Measurements from ENCODE around the gene DCAF6. TPM values are rescaled to one million over a fixed set of nuclear protein-coding genes. Genes with fewer than 3 reads are reported as not detected.

The DCAF6 gene
- total RNA-seq, 4 donors from 2014 or later = 31.9 to 57.7 (median 50.4) TPM

DNA sequence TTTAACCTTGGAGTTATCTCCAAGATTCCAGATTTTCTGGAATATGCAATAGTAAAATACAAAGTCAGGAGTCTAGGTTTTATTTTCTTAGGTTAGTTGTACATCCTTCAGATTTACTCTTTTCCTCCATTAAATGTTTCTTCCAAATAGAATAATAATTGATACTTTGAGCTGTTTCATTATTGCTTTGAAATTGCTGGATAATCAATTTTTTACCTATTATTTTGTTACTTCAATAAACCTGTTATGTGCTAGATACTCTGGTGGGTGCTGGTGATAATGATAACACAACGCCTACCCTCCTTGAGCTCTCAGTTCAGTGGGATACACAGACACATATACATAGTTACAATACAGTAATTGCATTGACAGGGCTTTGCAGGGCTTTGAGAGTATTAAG lies 120.9 kb downstream of the DCAF6 start:
- WGBS, 2 donors = 97 to 100% methylated on average over 1 of the region's 1 CpG
- no peak overlapping the region for H3K4me3 ChIP-seq (ENCODE audit: low read depth, poor library complexity, severe bottlenecking)
- TF ChIP-seq, protein P1, sequence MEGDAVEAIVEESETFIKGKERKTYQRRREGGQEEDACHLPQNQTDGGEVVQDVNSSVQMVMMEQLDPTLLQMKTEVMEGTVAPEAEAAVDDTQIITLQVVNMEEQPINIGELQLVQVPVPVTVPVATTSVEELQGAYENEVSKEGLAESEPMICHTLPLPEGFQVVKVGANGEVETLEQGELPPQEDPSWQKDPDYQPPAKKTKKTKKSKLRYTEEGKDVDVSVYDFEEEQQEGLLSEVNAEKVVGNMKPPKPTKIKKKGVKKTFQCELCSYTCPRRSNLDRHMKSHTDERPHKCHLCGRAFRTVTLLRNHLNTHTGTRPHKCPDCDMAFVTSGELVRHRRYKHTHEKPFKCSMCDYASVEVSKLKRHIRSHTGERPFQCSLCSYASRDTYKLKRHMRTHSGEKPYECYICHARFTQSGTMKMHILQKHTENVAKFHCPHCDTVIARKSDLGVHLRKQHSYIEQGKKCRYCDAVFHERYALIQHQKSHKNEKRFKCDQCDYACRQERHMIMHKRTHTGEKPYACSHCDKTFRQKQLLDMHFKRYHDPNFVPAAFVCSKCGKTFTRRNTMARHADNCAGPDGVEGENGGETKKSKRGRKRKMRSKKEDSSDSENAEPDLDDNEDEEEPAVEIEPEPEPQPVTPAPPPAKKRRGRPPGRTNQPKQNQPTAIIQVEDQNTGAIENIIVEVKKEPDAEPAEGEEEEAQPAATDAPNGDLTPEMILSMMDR (IDR thresholded peaks at IDR 0.05) = no peak
- TF ChIP-seq POLR2A (IDR thresholded peaks at IDR 0.05) = no peak
- intact Hi-C loops (cut with DNase I; ENCODE audit: low total_unique reads) = no loop called here
- DNase-seq (ENCODE audit: low spot score in 2 of 2) = no peak

DNA sequence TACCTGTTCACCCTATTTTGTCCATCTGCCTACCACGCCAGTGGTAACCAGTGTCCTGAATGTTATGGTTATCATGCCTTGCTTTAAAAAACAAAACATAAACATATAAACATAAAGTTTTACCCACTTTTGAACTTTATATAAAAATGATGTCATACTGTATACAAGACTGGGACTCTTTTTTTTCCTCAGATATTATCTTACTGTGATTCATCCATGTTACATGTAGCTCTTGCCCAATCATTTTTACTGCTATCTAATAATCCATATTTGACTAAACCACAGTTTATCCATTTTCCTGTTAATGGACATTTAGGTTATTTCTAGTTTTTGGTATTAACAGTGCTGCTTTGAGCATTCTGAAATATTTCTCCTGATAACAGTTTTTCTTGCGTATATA lies 121.4 kb downstream of the DCAF6 start:
- TF ChIP-seq POLR2A (IDR thresholded peaks at IDR 0.05) = no peak
- TF ChIP-seq, protein P1 (IDR thresholded peaks at IDR 0.05) = no peak
- 98 to 99% methylated on average over 2 of the region's 2 CpGs for WGBS, 2 donors
- no peak overlapping the region for H3K4me3 ChIP-seq (ENCODE audit: low read depth, poor library complexity, severe bottlenecking)
- no peak for DNase-seq (ENCODE audit: low spot score in 2 of 2)
- intact Hi-C loops (cut with DNase I; ENCODE audit: low total_unique reads) = no loop called here

DNA sequence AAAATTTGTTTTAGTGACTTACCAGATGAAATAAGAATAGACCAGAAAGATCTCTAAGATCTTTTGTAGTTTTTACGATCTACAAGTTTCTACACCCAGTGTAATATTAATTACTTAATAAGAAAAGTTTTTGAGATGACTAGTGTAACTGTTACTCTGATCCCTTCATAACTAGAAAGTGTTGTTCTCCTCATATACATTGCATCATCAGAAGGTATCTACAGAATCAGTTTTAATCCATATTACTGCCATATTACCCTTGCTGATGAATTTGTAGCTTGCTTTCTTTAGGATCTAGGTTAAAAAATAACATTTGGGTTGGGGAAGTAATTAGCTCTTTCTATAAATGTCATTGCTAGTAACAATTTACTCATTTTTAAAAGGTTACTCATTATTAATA lies 127.7 kb downstream of the DCAF6 start:
- no peak overlapping the region for H3K4me3 ChIP-seq (ENCODE audit: low read depth, poor library complexity, severe bottlenecking)
- no peak for TF ChIP-seq POLR2A (IDR thresholded peaks at IDR 0.05)
- TF ChIP-seq, protein P1 (IDR thresholded peaks at IDR 0.05) = no peak
- intact Hi-C loops (cut with DNase I; ENCODE audit: low total_unique reads) = loop anchor here (5.0 kb wide), 1 partner anchor 752 kb away; no protein-coding TSS in a partner anchor
- no peak for DNase-seq (ENCODE audit: low spot score in 2 of 2)
- WGBS, 2 donors = 96 to 98% methylated on average over 1 of the region's 1 CpG

DNA sequence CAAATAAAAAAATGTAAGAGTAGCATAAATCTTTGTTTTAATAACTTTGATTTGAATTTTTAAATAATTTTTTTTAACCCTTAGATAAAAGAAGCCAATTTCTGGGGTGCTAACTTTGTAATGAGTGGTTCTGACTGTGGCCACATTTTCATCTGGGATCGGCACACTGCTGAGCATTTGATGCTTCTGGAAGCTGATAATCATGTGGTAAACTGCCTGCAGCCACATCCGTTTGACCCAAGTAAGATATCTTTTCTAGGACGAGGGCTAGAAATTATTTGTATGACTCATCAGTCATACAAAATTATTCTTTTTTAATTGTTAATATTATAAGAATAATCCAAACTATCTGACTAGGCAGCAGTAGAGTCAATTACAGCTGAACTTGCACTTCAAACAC lies 129.0 kb downstream of the DCAF6 start:
- intact Hi-C loops (cut with DNase I; ENCODE audit: low total_unique reads) = no loop called here
- 81 to 86% methylated on average over 3 of the region's 3 CpGs for WGBS, 2 donors
- DNase-seq (ENCODE audit: low spot score in 2 of 2) = no peak
- TF ChIP-seq, protein P1 (IDR thresholded peaks at IDR 0.05) = no peak
- no peak for TF ChIP-seq POLR2A (IDR thresholded peaks at IDR 0.05)
- no peak overlapping the region for H3K4me3 ChIP-seq (ENCODE audit: low read depth, poor library complexity, severe bottlenecking)

DNA sequence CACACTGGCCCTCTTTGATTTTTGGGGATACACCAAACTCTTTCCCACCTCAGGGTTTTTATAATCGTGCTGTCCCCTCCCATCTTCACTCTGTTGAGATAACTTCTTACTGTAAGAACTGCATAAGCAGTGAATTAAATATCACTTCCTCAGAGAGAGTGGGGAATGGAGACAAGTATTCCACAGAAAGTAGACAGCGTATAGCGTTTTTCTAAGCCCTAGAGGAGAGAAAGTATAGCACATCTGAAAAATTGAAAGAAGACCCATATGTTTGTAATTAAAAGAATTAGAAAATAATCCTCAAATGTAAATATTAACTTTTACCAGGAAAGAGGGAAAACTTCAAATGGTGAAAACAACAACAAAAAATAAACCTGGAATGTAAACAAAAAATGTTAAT lies 132.9 kb downstream of the DCAF6 start:
- 84 to 87% methylated on average over 3 of the region's 3 CpGs for WGBS, 2 donors
- TF ChIP-seq, protein P1 (IDR thresholded peaks at IDR 0.05) = no peak
- no peak for TF ChIP-seq POLR2A (IDR thresholded peaks at IDR 0.05)
- intact Hi-C loops (cut with DNase I; ENCODE audit: low total_unique reads) = no loop called here
- DNase-seq (ENCODE audit: low spot score in 2 of 2) = no peak
- no peak overlapping the region for H3K4me3 ChIP-seq (ENCODE audit: low read depth, poor library complexity, severe bottlenecking)

DNA sequence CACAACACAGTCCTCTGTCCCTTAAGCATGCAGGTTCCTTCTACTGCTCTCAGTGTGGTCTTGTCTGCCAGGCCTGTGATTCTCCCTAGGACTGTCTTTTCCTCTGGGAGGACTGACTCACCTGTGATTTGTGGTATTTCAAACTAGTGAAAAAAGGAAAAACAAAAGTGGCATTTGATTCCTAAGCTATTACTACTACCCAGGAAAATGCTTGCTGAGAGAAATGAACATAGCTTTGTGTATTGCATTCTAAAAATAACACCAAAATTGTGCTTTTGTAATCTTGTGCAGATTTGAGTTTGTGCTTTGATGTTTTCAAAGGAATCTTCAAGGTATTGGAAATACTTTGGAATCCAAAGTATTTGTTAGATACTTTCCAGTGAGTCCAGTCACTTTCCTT lies 143.3 kb downstream of the DCAF6 start:
- no peak overlapping the region for H3K4me3 ChIP-seq (ENCODE audit: low read depth, poor library complexity, severe bottlenecking)
- intact Hi-C loops (cut with DNase I; ENCODE audit: low total_unique reads) = no loop called here
- no peak for TF ChIP-seq POLR2A (IDR thresholded peaks at IDR 0.05)
- TF ChIP-seq, protein P1 (IDR thresholded peaks at IDR 0.05) = no peak
- no peak for DNase-seq (ENCODE audit: low spot score in 2 of 2)

Data from lower leg skin (tissue), 4 donors.